CD14-positive monocyte (primary cell): ENCODE results near the gene SH3BP5L. TPM values are rescaled to one million over a fixed set of nuclear protein-coding genes. Genes with fewer than 3 reads are reported as not detected.

Experiments
- DNase-seq, 3 donors: peaks; one replicate each; pipeline ENCODE4 v3.0.0-alpha.2; 2011 to 2022
- H2AFZ ChIP-seq: 2 replicates; pipeline ENCODE4 v1.6.0; 2012; ENCODE audit warnings: mild to moderate bottlenecking, low read depth, low read length, inconsistent platforms; ENCODE audit not compliant: insufficient read depth, poor library complexity, severe bottlenecking
- H3K27ac ChIP-seq, 2 donors: 1 replicate in 1 of 2; 2 replicates in 1 of 2; pipeline ENCODE4 v1.5.1; 2012 to 2013; ENCODE audit warnings: low read length in 2 of 2, control low read depth in 1 of 2, inconsistent platforms in 1 of 2, low read depth in 1 of 2, mild to moderate bottlenecking in 1 of 2
- H3K27me3 ChIP-seq, 2 donors: one replicate each; pipeline versions ENCODE4 v1.6.0 to v1.6.1; 2011 to 2013; ENCODE audit warnings: low read length in 2 of 2; ENCODE audit not compliant: control insufficient read depth in 2 of 2, insufficient read depth in 2 of 2
- H3K36me3 ChIP-seq, 2 donors: replicated peaks in 1 of 2; 1 replicate in 1 of 2; 2 replicates in 1 of 2; pipeline versions ENCODE4 v1.5.1 to v1.6.1; 2012 to 2013; ENCODE audit warnings: low read length in 2 of 2, control low read depth in 1 of 2, inconsistent platforms in 1 of 2, mild to moderate bottlenecking in 1 of 2; ENCODE audit not compliant: insufficient read depth in 2 of 2, control insufficient read depth in 1 of 2
- H3K4me1 ChIP-seq, 2 donors: 1 replicate in 1 of 2; 2 replicates in 1 of 2; pipeline versions ENCODE4 v1.5.1 to v1.6.1; 2012 to 2013; ENCODE audit warnings: low read length in 2 of 2, control low read depth in 1 of 2, inconsistent platforms in 1 of 2, mild to moderate bottlenecking in 1 of 2, moderate library complexity in 1 of 2; ENCODE audit not compliant: insufficient read depth in 2 of 2, control insufficient read depth in 1 of 2
- H3K4me2 ChIP-seq: replicated peaks from 2 replicates; pipeline ENCODE3; 2012; ENCODE audit warnings: low read length, moderate library complexity, mild to moderate bottlenecking; ENCODE audit not compliant: poor library complexity, severe bottlenecking; ENCODE audit errors: extremely low read depth
- H3K4me3 ChIP-seq, 3 experiments: fragments of 200-600 bp in 1 of 3; sonication (generic) in 1 of 3; replicated peaks in 1 of 3; 1 replicate in 2 of 3; 2 replicates in 1 of 3; pipeline ENCODE4 v1.5.1; 2011 to 2013; ENCODE audit warnings: low read length in 3 of 3, mild to moderate bottlenecking in 3 of 3, control low read depth in 2 of 3, low read depth in 2 of 3, inconsistent platforms in 1 of 3, moderate library complexity in 1 of 3
- H3K79me2 ChIP-seq: 2 replicates; pipeline ENCODE4 v1.6.0; 2012; ENCODE audit warnings: mild to moderate bottlenecking, control low read depth, inconsistent platforms, low read length, moderate library complexity; ENCODE audit not compliant: insufficient read depth
- H3K9ac ChIP-seq: 2 replicates; pipeline ENCODE4 v1.6.0; 2017; ENCODE audit warnings: low read length, mild to moderate bottlenecking; ENCODE audit not compliant: insufficient read depth, poor library complexity, severe bottlenecking
- H3K9me3 ChIP-seq, 2 donors: replicated peaks in 1 of 2; 1 replicate in 1 of 2; 2 replicates in 1 of 2; pipeline versions ENCODE4 v1.5.1 to v1.6.1; 2012 to 2013; ENCODE audit warnings: low read length in 2 of 2, control low read depth in 1 of 2; ENCODE audit not compliant: control insufficient read depth in 1 of 2, insufficient read depth in 1 of 2
- H4K20me1 ChIP-seq: 2 replicates; pipeline ENCODE4 v1.6.0; 2012; ENCODE audit warnings: mild to moderate bottlenecking, low read length, control low read depth, moderate library complexity; ENCODE audit not compliant: insufficient read depth
- H3K27ac Mint-ChIP-seq, 7 donors: one replicate each; pipeline ENCODE4 v1.8.0; 2020; ENCODE audit warnings: mild to moderate bottlenecking in 7 of 7, mixed read lengths in 7 of 7, moderate library complexity in 6 of 7, inconsistent platforms in 2 of 7
- H3K27me3 Mint-ChIP-seq, 3 donors: one replicate each; pipeline ENCODE4 v1.8.0; 2021 to 2022; ENCODE audit warnings: low read depth in 3 of 3, mild to moderate bottlenecking in 3 of 3, mixed read lengths in 3 of 3, moderate library complexity in 3 of 3, inconsistent platforms in 1 of 3
- H3K36me3 Mint-ChIP-seq, 2 donors: one replicate each; pipeline ENCODE4 v1.8.0; 2020; ENCODE audit warnings: mixed read lengths in 2 of 2, inconsistent platforms in 1 of 2, mild to moderate bottlenecking in 1 of 2
- H3K4me1 Mint-ChIP-seq: one replicate; pipeline ENCODE4 v1.8.0; 2020; ENCODE audit warnings: mild to moderate bottlenecking, mixed read lengths
- H3K4me3 Mint-ChIP-seq, 2 donors: one replicate each; pipeline ENCODE4 v1.8.0; 2020; ENCODE audit warnings: mild to moderate bottlenecking in 2 of 2, mixed read lengths in 2 of 2, moderate library complexity in 1 of 2
- H3K9me3 Mint-ChIP-seq, 7 donors: one replicate each; pipeline ENCODE4 v1.8.0; 2020 to 2022; ENCODE audit warnings: mixed read lengths in 7 of 7, mild to moderate bottlenecking in 6 of 7, moderate library complexity in 6 of 7, inconsistent platforms in 2 of 7
- CTCF ChIP-seq: fragments of 200-600 bp; IDR thresholded peaks from one replicate; pipeline ENCODE4 v1.8.0; 2022; ENCODE audit warnings: antibody characterized with exemption, mild to moderate bottlenecking
- WGBS: methylation state at CpG from one replicate; pipeline ENCODE4 v1.1.5; 2013; ENCODE audit warnings: missing lambda C conversion rate; ENCODE audit not compliant: insufficient coverage; 5-methylcytosine and 5-hydroxymethylcytosine counted together
- intact Hi-C, 2 donors: fragments of 100-400 bp; cut with micrococcal nuclease; formaldehyde crosslinking; loops; one replicate each; pipeline versions ENCODE4 v1.15.0 to v1.15.1; 2023
- polyA plus RNA-seq, 3 donors: library from polyadenylated mRNA; depleted of rRNA in 1 of 3; unstranded in 2 of 3; stranded (reverse) in 1 of 3; fragments of 300-500 nt in 2 of 3; fragments of >200 nt in 1 of 3; fragmentation: Illumina TruSeq in 2 of 3; gene quantifications; 1 replicate in 2 of 3; 2 replicates in 1 of 3; pipeline ENCODE4 v1.2.3, GENCODE V29; 2012 to 2021
- small RNA-seq: library from RNA; depleted of rRNA; stranded (forward); fragments of <200 nt; gene quantifications from one replicate; pipeline ENCODE3, GENCODE V24; 2012; ENCODE audit warnings: low read depth; ENCODE audit not compliant: insufficient read length

Gene SH3BP5L
- polyA plus RNA-seq, 3 donors = 4.0 to 15.7 (median 4.3) TPM

- H3K27ac Mint-ChIP-seq = no peak overlapping the region
- H3K79me2 ChIP-seq = no peaks in the 10 kb centered on the region
- H3K36me3 Mint-ChIP-seq = peaks cover 0 to 2% of the 10 kb centered on the region in 2 donors
- no peak overlapping the region for H2AFZ ChIP-seq
- no peak overlapping the region for H3K27ac ChIP-seq
- 100% methylated on average over 1 of the region's 4 CpGs for whole genome bisulfite sequencing
- H3K36me3 ChIP-seq = no peaks in the 10 kb centered on the region
- H3K4me3 ChIP-seq = no peak overlapping the region
- no peak for DNase-seq
- H3K27me3 Mint-ChIP-seq = no peaks in the 10 kb centered on the region
- no peak for TF ChIP-seq CTCF
- H3K4me1 Mint-ChIP-seq = peaks cover 16% of the 10 kb centered on the region
- H3K9me3 ChIP-seq = peaks cover 9 to 14% of the 10 kb centered on the region in 2 donors
- H4K20me1 ChIP-seq = no peaks in the 10 kb centered on the region
- H3K27me3 ChIP-seq = no peaks in the 10 kb centered on the region
- H3K4me3 Mint-ChIP-seq = no peak overlapping the region
- peaks cover 7 to 25% (median 16%) of the 10 kb centered on the region in 7 donors for H3K9me3 Mint-ChIP-seq
- H3K9ac ChIP-seq = no peak overlapping the region
- H3K4me1 ChIP-seq = peaks cover 9 to 11% of the 10 kb centered on the region in 2 donors
- intact Hi-C loops = no loop called here
- no peak overlapping the region for H3K4me2 ChIP-seq
These were observed 50.3 kb downstream of the SH3BP5L start for GRCh38 chr1:248775441-248775840.

Small RNAs within 50 kb of the gene (small RNA-seq; reads per million reads assigned to genes)
- gene MIR3124 = not detected

Other genes with a start within 250 kb of the SH3BP5L start
- gene OR2T10, start 228.2 kb downstream of the SH3BP5L start, polyA plus RNA-seq = not detected
- gene OR2T11, start 190.8 kb downstream of the SH3BP5L start, polyA plus RNA-seq = not detected
- gene OR2T35, start 180.6 kb downstream of the SH3BP5L start, polyA plus RNA-seq = not detected
- gene OR2T27, start 170.4 kb downstream of the SH3BP5L start, polyA plus RNA-seq = not detected
- gene OR14I1, start 123.1 kb downstream of the SH3BP5L start, polyA plus RNA-seq = not detected
- under 1 TPM in 1 of 3 donors, not detected in 2; 0.17 TPM for gene LYPD8, start 70.2 kb downstream of the SH3BP5L start, polyA plus RNA-seq
- 10 to 100 TPM; 21.2 to 23.9 (median 23.4) TPM for gene ZNF672, start 12.3 kb upstream of the SH3BP5L start, polyA plus RNA-seq
- 10 to 100 TPM in 1 of 3 donors, 1 to 10 TPM in 2; 2.2 to 59.0 (median 2.4) TPM for gene ZNF692, start 33.2 kb upstream of the SH3BP5L start, polyA plus RNA-seq
- gene PGBD2, start 80.3 kb upstream of the SH3BP5L start, polyA plus RNA-seq = 1 to 10 TPM; 2.9 to 7.1 (median 3.9) TPM